Activated CD4-positive, alpha-beta T cell treated with anti-CD3 and anti-CD28 coated beads, Interleukin-2, amount 50 U/mL, for 4 hours (primary cell): Measurements from ENCODE around the gene TRIM38.
A peak's percentile ranks its signal among the peaks of the same experiment; 100 is the strongest.

Source experiments
- DNase-seq, 2 experiments: peaks; one replicate each; pipeline ENCODE4 v3.0.0-alpha.2; 2020

Gene TRIM38

GRCh38 chr6:26028746-26029569 is 66.4 kb downstream of the TRIM38 start:
- no peak for DNase-seq

GRCh38 chr6:26029570-26029856 is 66.9 kb downstream of the TRIM38 start:
- DNase-seq: no peak

- no peak for DNase-seq
Measured at GRCh38 chr6:26029857-26030653, 67.5 kb downstream of the TRIM38 start.

- no peak for DNase-seq
Measured at GRCh38 chr6:26030716-26031115, 68.1 kb downstream of the TRIM38 start.

GRCh38 chr6:26031151-26031594 is 68.6 kb downstream of the TRIM38 start:
- no peak for DNase-seq

GRCh38 chr6:26031595-26032339 is 69.2 kb downstream of the TRIM38 start:
- DNase-seq: peak; percentile 76 to 81

- no peak for DNase-seq
Measured at GRCh38 chr6:26032340-26033084, 69.9 kb downstream of the TRIM38 start.

- DNase-seq: peak in 1 of 2 experiments; percentile 28
Measured at GRCh38 chr6:26033085-26033940, 70.7 kb downstream of the TRIM38 start.

GRCh38 chr6:26033941-26034354 is 71.3 kb downstream of the TRIM38 start:
- peak in 1 of 2 experiments; percentile 30 for DNase-seq

- DNase-seq: no peak
Measured at GRCh38 chr6:26034905-26035304, 72.3 kb downstream of the TRIM38 start.
